Adrenal gland (tissue), 5 donors: ENCODE data around the gene ZSCAN5A.

Experiments used
- POLR2A ChIP-seq, 2 donors: fragments of 450-650 bp; IDR thresholded peaks; one replicate each; pipeline ENCODE4 v1.6.1; 2017; ENCODE audit warnings: antibody characterized with exemption in 2 of 2, mild to moderate bottlenecking in 2 of 2, moderate library complexity in 1 of 2
- TF ChIP-seq, protein P1 (sequence below), 6 experiments: fragments of 450-650 bp in 4 of 6; fragments of 200-600 bp in 2 of 6; sonication (generic) in 1 of 6; IDR thresholded peaks; 1 replicate in 5 of 6; 2 replicates in 1 of 6; pipeline versions ENCODE4 v1.5.1 to v1.8.0; 2016 to 2021; ENCODE audit warnings: antibody characterized with exemption in 6 of 6, mild to moderate bottlenecking in 2 of 6, moderate library complexity in 1 of 6
- donor health status: DM: no; HTN: no; CAD: no.

GRCh38 chr19:56341948-56342347 lies 27.3 kb upstream of the ZSCAN5A start:
- TF ChIP-seq, protein P1, sequence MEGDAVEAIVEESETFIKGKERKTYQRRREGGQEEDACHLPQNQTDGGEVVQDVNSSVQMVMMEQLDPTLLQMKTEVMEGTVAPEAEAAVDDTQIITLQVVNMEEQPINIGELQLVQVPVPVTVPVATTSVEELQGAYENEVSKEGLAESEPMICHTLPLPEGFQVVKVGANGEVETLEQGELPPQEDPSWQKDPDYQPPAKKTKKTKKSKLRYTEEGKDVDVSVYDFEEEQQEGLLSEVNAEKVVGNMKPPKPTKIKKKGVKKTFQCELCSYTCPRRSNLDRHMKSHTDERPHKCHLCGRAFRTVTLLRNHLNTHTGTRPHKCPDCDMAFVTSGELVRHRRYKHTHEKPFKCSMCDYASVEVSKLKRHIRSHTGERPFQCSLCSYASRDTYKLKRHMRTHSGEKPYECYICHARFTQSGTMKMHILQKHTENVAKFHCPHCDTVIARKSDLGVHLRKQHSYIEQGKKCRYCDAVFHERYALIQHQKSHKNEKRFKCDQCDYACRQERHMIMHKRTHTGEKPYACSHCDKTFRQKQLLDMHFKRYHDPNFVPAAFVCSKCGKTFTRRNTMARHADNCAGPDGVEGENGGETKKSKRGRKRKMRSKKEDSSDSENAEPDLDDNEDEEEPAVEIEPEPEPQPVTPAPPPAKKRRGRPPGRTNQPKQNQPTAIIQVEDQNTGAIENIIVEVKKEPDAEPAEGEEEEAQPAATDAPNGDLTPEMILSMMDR (IDR thresholded peaks at IDR 0.05): no peak
- no peak for TF ChIP-seq POLR2A (IDR thresholded peaks at IDR 0.05)
